GM23248 (cell line): ENCODE data around the gene METTL8. TPM values are rescaled to one million over a fixed set of nuclear protein-coding genes. Genes with fewer than 3 reads are reported as not detected.
A peak's percentile ranks its signal among the peaks of the same experiment; 100 is the strongest.

Experiments
- DNase-seq: peaks from one replicate; pipeline ENCODE4 v3.0.0-alpha.2; 2015
- H2AFZ ChIP-seq: fragments of 200-600 bp; sonication (generic); 2 replicates; pipeline ENCODE4 v1.6.1; 2016; ENCODE audit warnings: antibody characterized with exemption
- H3F3A ChIP-seq: fragments of 200-600 bp; sonication (generic); 2 replicates; pipeline ENCODE4 v1.6.1; 2016; ENCODE audit warnings: mild to moderate bottlenecking, antibody characterized with exemption, mixed run types; ENCODE audit not compliant: insufficient read depth
- H3K27ac ChIP-seq: fragments of 200-600 bp; sonication (generic); 2 replicates; pipeline ENCODE4 v1.5.1; 2016; ENCODE audit warnings: mild to moderate bottlenecking
- H3K27me3 ChIP-seq: fragments of 200-600 bp; sonication (generic); replicated peaks from 2 replicates; pipeline ENCODE4 v1.6.1; 2016; ENCODE audit warnings: mild to moderate bottlenecking; ENCODE audit not compliant: insufficient read depth
- H3K36me3 ChIP-seq: fragments of 200-600 bp; sonication (generic); 2 replicates; pipeline ENCODE4 v1.6.1; 2016; ENCODE audit warnings: low read depth, mild to moderate bottlenecking
- H3K4me1 ChIP-seq: fragments of 200-600 bp; sonication (generic); 2 replicates; pipeline ENCODE4 v1.6.1; 2016; ENCODE audit warnings: mild to moderate bottlenecking; ENCODE audit not compliant: insufficient read depth
- H3K4me2 ChIP-seq: fragments of 200-600 bp; sonication (generic); one replicate; pipeline ENCODE4 v1.6.1; 2016; ENCODE audit warnings: mild to moderate bottlenecking; ENCODE audit not compliant: unreplicated experiment
- H3K4me3 ChIP-seq: fragments of 200-600 bp; sonication (generic); 2 replicates; pipeline ENCODE4 v1.5.1; 2016; ENCODE audit warnings: mild to moderate bottlenecking
- H3K79me2 ChIP-seq: fragments of 200-600 bp; sonication (generic); 2 replicates; pipeline ENCODE4 v1.6.1; 2016; ENCODE audit warnings: mild to moderate bottlenecking; ENCODE audit not compliant: insufficient read depth
- H3K9ac ChIP-seq: fragments of 200-600 bp; sonication (generic); 2 replicates; pipeline ENCODE4 v1.6.1; 2016; ENCODE audit warnings: mild to moderate bottlenecking
- H3K9me2 ChIP-seq: fragments of 200-600 bp; sonication (generic); 2 replicates; pipeline ENCODE4 v1.6.1; 2016; ENCODE audit warnings: mixed run types, mild to moderate bottlenecking, moderate library complexity; ENCODE audit not compliant: insufficient read depth
- H3K9me3 ChIP-seq: fragments of 200-600 bp; sonication (generic); one replicate; pipeline ENCODE4 v1.6.1; 2017; ENCODE audit warnings: low read depth
- H4K20me1 ChIP-seq: fragments of 200-600 bp; sonication (generic); 2 replicates; pipeline ENCODE4 v1.6.0; 2016; ENCODE audit not compliant: insufficient read depth
- EZH2 ChIP-seq: fragments of 200-600 bp; sonication (generic); IDR thresholded peaks from 2 replicates; pipeline ENCODE4 v1.6.1; 2018; ENCODE audit warnings: antibody characterized with exemption, mild to moderate bottlenecking; ENCODE audit not compliant: insufficient read depth, poor library complexity, severe bottlenecking
- EZH2phosphoT487 ChIP-seq: fragments of 200-600 bp; sonication (generic); IDR thresholded peaks from 2 replicates; pipeline ENCODE4 v1.6.1; 2018; ENCODE audit warnings: antibody characterized with exemption, moderate library complexity, mild to moderate bottlenecking, low read depth; ENCODE audit not compliant: insufficient read depth
- WGBS, 2 experiments: methylation state at CpG; one replicate each; pipeline ENCODE4 v1.1.6; 2015 to 2017; ENCODE audit warnings: low lambda C conversion rate in 2 of 2, low coverage in 1 of 2; ENCODE audit errors: missing lambda C conversion rate in 2 of 2; 5-methylcytosine and 5-hydroxymethylcytosine counted together
- in situ Hi-C: fragments of 300-500 bp; cut with MboI; formaldehyde crosslinking; loops from 2 replicates; pipeline ENCODE4 v1.15.0; 2020
- polyA plus RNA-seq: library from polyadenylated mRNA; unstranded; fragments of >200 nt; fragmentation: Nextera tagmentation; extraction: Ambion mirVana; gene quantifications from 2 replicates; pipeline ENCODE4 v1.2.1, GENCODE V29; 2016
- total RNA-seq: library from RNA; depleted of rRNA; stranded (reverse); fragments of >200 nt; shearing (Covaris generic); gene quantifications from 2 replicates; pipeline ENCODE4 v1.2.3, GENCODE V29; 2014

METTL8 gene
- total and polyA plus RNA-seq, 2 experiments from 2014 or later: 27.2 to 38.5 TPM

DNA sequence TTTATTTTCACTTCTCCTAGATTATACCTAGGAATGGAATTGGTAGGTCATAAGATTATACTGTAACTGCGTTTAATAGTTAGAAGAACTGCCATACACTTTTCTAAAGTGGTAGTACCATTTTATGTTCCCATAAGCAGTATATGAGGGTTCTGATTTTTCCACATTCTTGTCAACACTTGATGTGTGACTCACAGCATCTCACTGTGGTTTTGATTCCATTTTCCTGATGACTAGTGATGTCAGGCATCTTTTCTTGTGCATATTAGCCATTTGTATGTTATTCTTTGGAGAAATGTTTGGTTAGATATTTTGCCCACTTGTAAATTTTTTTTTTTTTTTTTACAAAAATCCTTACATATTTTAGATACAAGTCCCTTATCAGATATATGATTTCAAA lies 2.5 kb upstream of the METTL8 start:
- Histone ChIP-seq H3K36me3 (peaks cover 33% of the 10 kb centered on the region), H3K27ac (no peak overlapping the region), H3K4me1 (peaks cover 12% of the 10 kb centered on the region), H3K9ac (no peak overlapping the region), H3K79me2 (peaks cover 43% of the 10 kb centered on the region), H2AFZ (no peak overlapping the region), H3K9me3 (no peaks in the 10 kb centered on the region), H3K4me3 (no peak overlapping the region), H3K9me2 (no peaks in the 10 kb centered on the region), H4K20me1 (no peaks in the 10 kb centered on the region), H3K27me3 (no peaks in the 10 kb centered on the region), H3K4me2 (no peak overlapping the region), H3F3A (peaks cover 32% of the 10 kb centered on the region)
- 95 to 96% methylated on average over 1 of the region's 1 CpG for WGBS, 2 experiments
- TF ChIP-seq EZH2phosphoT487 (no peak), EZH2 (no peak)
- in situ Hi-C loops: no loop called here
- DNase-seq: peak; percentile 80

- H3K36me3 ChIP-seq: peaks cover 33% of the 10 kb centered on the region
- peak within 1 kb of the TSS; percentile 94 for H3K4me3 ChIP-seq
- TF ChIP-seq EZH2: no peak
- no peak for TF ChIP-seq EZH2phosphoT487
- H3K9ac ChIP-seq: peak within 1 kb of the TSS; percentile 87
- H2AFZ ChIP-seq: peak within 1 kb of the TSS; percentile 91
- DNase-seq: peak; percentile 98
- peaks cover 12% of the 10 kb centered on the region for H3K4me1 ChIP-seq
- peaks cover 63% of the 10 kb centered on the region for H3K79me2 ChIP-seq
- no peaks in the 10 kb centered on the region for H3K27me3 ChIP-seq
- H3K27ac ChIP-seq: peak within 1 kb of the TSS; percentile 82
- in situ Hi-C loops: no loop called here
- H3K9me2 ChIP-seq: no peaks in the 10 kb centered on the region
- peaks cover 32% of the 10 kb centered on the region for H3F3A ChIP-seq
- peak within 1 kb of the TSS; percentile 99 for H3K4me2 ChIP-seq
- 2% methylated on average over 68 to 85 of the region's 92 CpGs for WGBS, 2 experiments
- H4K20me1 ChIP-seq: no peaks in the 10 kb centered on the region
- no peaks in the 10 kb centered on the region for H3K9me3 ChIP-seq
Observed at GRCh38 chr2:171434013-171434989, 511 bp upstream of the METTL8 start, which contains the start of gene DCAF17. TSS of gene DCAF17 (plus strand) at chr2:171434226. CDS start at chr2:171434578, 352 bp downstream.

DNA sequence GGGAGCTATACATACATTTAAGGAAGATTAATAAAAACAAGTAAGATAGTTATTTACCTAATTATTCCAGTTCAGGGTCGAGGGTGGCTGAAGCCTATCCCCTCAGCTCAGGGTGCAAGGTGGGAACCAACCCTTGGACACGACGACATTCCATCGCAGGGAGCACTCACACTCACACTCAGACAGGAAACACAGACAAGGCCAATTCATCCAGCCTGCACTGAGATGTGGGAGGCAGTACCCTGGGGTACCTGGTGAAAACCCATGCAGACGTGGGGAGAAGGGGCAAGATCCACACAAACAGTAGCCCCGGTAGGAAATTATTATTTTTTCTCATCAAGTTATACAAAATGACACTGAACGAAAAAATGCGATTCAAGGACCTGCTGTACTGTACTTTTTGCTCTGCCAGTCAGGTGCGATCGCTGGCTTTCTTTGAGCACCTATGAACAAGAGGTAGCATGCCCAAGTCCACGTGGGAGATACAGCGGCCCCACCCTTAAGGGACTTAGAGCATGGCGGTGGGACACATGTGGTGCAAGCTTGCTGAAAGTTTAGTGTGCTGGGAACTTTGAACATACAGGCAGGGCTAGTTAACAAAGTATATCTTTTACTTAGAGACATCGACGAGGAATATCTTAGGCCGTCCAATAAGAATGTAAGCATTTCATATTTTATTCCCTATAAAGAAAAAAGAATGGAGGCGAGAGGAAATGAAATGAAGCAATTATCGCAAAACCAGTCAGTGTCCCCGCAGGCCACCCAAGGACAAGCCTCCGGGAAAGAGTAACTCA lies 624 bp downstream of the METTL8 start:
- no peaks in the 10 kb centered on the region for H3K27me3 ChIP-seq
- no peak for TF ChIP-seq EZH2phosphoT487
- H3K9me3 ChIP-seq: no peaks in the 10 kb centered on the region
- no peaks in the 10 kb centered on the region for H4K20me1 ChIP-seq
- 25 to 29% methylated on average over 20 of the region's 20 CpGs for WGBS, 2 experiments
- H3K36me3 ChIP-seq: peaks cover 23% of the 10 kb centered on the region
- peaks cover 12% of the 10 kb centered on the region for H3K4me1 ChIP-seq
- DNase-seq: peak; percentile 66
- peak overlapping the region; percentile 94 for H3K4me3 ChIP-seq
- H3K27ac ChIP-seq: peak overlapping the region; percentile 82
- H2AFZ ChIP-seq: peak overlapping the region; percentile 91
- peak overlapping the region; percentile 99 for H3K4me2 ChIP-seq
- peaks cover 32% of the 10 kb centered on the region for H3F3A ChIP-seq
- peaks cover 65% of the 10 kb centered on the region for H3K79me2 ChIP-seq
- H3K9ac ChIP-seq: peak overlapping the region; percentile 87
- in situ Hi-C loops: no loop called here
- no peaks in the 10 kb centered on the region for H3K9me2 ChIP-seq

- H3K4me2 ChIP-seq: peak overlapping the region; percentile 99
- peaks cover 65% of the 10 kb centered on the region for H3K79me2 ChIP-seq
- H3K4me3 ChIP-seq: peak overlapping the region; percentile 94
- H3K9me2 ChIP-seq: no peaks in the 10 kb centered on the region
- peak overlapping the region; percentile 91 for H2AFZ ChIP-seq
- H3K9me3 ChIP-seq: no peaks in the 10 kb centered on the region
- no peak for TF ChIP-seq EZH2phosphoT487
- TF ChIP-seq EZH2: no peak
- H3F3A ChIP-seq: peaks cover 32% of the 10 kb centered on the region
- DNase-seq: peak; percentile 9
- H3K9ac ChIP-seq: peak overlapping the region; percentile 87
- H3K27me3 ChIP-seq: no peaks in the 10 kb centered on the region
- H3K36me3 ChIP-seq: peaks cover 15% of the 10 kb centered on the region
- in situ Hi-C loops: no loop called here
- WGBS, 2 experiments: 83 to 86% methylated on average over 4 of the region's 4 CpGs
- H4K20me1 ChIP-seq: no peaks in the 10 kb centered on the region
- peaks cover 12% of the 10 kb centered on the region for H3K4me1 ChIP-seq
- H3K27ac ChIP-seq: peak overlapping the region; percentile 82
Observed at GRCh38 chr2:171432206-171432968, 1.4 kb downstream of the METTL8 start.
